ENCODE data around the gene CD163L1.
"Not testable (repeated sequence)": the region's sequence is repeated elsewhere in the genome, so short reads cannot be mapped to it uniquely, and the experiment has no call there.

CD163L1 gene

DNA sequence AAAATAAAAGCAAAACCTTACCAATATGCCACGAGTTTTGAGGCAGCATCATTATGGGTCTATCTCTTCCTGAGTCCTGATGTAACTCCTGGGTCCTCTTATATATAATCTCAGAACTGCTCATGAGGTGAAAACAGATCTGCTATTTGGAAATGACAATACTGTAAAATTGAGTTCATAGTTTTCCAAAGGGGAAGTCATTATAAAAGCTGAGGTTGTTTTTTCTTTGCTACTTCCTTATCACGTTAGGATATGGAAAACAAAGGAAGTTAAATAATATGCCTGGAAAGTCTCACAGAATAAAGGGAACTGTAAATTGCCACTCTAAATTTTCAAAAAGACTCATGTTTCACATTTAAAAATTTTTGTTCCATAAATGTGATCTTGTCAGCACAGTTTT is at the start of gene CD163L1:
Gene CD163L1 (minus strand): TSS at position 78 of the 400 bp plus-strand sequence. CDS start 26 bp downstream, at position 52.
- DNase-seq: no peak

DNA sequence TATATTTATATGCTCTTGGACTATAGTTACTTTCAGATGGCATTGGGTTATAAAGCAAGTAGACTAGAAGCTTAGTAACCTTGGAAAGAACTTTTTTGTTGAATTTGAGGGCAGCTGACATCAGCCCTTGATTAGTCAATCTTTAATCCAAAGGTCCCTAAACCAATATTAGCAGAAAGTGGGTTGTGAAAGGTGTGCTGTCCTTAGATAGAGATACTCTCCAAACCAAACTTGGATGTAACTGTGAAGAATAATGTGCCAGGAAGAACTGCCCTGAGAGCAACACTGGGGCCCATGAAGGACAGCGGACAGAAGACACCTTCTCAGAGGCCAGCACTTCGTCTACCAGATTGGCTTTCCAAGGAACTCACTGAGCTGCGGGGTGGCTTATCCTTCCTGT is 49.1 kb upstream of the CD163L1 start:
- no peak for DNase-seq

DNA sequence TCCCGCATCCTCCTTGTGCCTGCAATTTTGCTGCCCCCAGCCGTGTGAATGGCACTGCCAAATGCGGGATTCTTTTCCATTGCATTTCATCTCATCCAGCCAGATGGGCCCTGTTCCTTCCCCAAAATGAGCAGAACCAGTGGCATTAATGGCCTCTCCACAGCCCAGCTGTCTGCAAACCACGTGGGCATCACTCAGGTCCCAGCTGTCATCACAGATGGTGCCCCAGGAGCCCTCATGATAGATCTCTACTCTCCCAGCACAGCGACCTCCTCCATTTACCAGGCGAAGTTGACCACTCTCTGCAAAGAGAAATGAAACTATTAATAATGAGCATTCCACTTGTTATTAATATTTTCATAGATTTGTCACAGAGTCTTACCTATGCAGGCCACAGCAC is 42.6 kb upstream of the CD163L1 start:
- no peak for DNase-seq

DNA sequence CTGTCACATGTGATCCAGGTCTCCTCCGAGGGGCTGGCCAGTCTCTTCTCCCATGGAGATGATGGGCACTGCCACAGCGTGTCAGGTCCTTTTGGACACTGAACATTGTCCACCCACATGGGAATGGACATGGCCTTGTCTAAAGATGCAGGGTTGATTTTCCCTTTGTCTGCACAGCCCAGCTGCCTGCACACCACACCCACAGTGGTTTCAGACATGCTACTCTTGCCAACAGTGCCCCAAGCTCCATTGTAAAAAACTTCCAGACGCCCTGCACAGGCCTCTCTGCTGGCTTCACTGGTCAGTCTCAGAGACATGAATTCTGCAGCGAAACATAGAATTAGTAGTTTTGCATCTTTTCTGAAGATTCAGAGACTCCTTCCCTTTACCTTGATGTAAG is 41.1 kb upstream of the CD163L1 start:
- DNase-seq: no peak

DNA sequence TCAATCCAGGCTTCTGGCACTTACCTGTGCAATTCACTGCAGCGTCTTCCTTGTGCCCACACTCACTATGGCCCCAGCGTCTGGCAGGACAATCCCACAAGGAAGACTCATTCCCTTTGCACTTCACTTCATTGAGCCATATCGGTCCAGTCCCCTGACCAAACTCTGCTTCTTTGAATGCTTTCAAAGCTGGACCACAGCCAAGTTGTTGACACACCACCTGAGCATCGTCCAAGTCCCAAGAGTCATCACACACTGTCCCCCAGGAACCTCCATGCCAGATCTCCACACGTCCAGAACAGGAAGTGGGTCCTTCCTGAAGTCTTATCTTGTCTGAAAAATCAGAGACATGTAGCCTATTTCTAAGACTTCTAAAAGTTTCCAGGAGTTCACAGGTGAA is 39.4 kb upstream of the CD163L1 start:
- DNase-seq: no peak

DNA sequence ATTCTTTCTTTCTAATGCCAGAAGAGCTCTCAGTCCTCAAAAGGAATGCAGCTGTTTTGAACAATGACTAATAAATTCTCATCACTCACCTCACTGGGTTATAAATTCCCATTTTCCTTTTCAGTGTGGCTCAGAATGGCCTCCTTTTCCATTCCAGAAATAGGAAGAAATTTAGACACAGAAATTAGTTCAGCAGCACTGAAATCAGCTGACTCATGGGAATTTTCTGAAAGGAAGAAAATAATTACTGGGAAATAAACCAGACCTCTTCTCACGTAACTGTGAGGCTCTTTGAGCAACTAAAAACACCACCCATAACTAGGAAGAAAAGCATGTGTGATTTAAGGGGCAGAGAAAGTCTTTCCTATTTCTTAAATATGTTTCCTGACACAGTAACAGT is 35.8 kb upstream of the CD163L1 start:
- DNase-seq: no peak

DNA sequence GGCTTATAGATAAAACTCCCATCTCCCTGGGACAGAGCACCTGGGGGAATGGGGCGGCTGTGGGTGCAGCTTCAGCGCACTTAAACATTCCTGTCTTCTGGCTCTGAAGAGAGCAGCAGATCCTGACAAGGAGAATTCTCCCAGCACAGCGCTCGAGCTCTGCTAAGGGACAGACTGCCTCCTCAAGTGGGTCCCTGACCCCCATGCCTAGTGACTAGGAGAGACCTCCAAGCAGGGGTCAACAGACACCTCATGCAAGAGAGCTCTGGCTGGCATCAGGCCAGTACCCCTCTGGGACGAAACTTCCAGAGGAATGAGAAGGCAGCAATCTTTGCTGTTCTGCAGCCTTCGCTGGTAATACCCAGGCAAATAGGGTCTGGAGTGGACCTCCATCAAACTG is 28.1 kb upstream of the CD163L1 start:
- no peak for DNase-seq

DNA sequence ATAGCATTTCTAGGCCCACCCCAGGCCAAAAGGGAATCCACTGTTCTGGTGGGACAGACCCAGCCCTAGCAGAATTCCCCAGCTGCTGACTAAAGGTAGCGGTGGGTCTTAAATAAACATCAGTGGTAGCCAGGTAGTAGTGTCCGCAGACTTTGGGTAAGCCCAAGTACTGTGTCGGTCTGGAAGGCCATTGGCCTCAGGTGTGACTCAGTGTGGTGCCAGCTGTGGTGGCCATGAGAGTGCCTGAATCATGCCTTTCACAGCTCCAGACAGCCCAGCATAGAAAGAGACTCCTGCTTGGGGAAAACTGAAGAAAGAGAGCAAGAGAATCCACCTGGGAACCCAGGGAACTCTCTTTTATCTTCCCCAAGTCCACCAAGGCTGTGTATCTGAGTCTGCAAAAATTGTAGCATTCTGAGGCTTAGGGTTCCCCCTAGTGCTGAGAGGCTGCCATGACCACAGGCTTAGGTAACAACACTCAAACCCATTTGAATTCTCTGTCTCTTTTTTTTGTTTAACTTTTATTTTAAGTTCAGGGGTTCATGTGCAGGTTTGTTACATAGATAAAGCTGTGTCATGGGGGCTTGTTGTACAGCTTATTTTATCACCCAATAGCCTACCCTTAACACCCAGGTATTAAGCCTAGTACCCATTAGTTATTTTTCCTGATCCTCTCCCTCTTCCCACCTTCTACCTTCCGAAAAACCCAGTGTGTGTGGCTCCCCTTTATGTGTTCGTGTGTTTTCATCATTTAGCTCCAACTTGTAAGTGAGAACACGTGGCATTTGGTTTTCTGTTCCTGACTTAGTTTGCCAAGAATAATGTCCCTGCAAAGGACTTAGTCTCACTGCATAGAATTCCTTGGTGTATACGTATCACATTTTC is 16.7 kb upstream of the CD163L1 start:
- peak; percentile 39 for DNase-seq

DNA sequence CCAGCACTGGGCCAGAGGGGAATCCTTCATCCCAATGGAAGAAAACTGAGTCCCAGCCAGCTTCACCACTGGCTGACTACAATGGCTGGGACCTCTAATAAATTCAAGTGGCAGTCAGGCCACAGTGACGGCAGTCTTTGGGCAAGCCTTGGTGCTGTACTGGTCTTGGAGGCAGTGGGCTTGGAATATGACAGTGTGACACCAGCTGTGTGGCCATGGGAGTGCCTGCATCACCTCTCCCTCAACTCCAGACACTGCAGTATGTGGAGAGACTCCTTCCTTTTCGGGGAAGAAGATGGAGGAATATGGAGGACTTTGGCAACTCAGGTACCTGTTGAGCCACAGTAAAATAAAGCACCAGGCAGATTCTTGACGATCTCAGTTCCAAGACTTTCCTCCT is 16.0 kb upstream of the CD163L1 start:
- no peak for DNase-seq

DNA sequence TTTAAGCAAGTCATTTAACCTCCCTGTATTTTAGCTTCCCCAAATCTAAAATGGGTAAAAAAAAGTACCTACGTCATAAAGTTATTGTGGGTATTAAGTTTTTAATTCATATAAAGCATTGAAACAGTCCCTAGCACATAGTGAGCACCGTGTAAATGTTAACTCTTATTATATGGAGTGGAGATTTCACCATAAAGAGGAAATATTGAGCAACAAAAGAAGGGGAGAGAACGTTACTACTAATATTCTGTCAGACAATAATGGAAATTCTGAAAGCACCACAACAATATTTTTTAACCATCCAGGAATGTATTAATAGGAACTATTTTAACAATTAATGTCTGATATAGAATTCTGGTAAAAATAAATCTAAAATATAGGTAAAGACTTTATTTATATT is 7.8 kb upstream of the CD163L1 start:
- DNase-seq: no peak

DNA sequence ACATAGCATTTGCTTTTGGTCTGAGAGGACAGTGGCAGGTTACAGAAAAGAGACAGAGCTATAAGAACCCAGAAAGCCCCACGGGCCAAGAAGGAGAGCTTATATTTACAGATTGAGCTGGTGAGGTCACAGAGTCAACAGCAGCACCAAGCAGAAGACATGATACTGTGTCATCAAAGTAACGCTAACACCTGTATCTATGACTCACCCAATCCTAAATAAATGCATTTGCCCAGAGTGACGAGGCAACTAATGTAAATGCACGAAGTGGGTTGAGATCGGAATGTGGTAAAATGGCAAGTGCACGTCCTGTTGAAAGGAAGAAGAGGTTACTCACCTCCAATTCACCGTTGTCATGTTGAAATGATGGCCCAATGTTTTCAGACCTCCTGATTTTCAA is 6.7 kb upstream of the CD163L1 start:
- DNase-seq: no peak

DNA sequence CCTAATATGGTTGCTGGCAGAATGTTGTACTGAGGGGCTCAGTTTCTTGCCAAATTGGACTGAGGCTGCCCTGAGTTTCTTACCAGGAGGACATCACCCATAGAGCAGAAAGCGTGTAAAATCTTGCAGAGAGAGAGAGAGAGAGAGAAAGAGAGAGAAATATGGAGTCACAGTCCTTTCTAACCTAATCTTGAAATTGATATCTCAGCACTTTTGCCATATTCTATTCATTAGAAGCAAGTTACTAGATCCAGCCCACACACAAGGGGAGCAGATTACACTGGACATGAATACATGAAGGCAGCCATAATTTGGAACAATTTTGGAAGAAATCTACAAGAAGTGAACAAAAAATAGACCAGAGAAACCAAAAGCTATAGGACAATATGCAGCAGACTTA is 4.1 kb upstream of the CD163L1 start:
- DNase-seq: no peak

DNA sequence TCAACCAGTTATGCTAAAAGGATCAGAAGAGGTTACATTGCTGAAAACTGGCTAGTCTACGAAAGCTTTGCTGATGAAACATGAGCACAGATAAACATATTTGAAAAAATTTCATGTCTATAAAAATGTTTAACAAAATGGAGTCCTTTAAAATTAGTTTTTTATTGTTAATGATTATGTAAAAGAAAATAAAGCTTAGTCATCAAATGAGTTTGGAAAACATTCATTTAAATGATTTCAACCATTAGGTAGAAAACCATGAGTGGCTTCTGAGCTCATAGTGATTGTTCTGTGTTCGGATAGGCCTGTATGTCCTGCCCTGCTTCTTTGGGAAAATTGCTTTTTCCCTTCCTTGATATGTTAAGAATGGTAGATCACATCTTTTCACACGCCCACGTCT is 584 bp upstream of the CD163L1 start:
- DNase-seq: no peak

DNA sequence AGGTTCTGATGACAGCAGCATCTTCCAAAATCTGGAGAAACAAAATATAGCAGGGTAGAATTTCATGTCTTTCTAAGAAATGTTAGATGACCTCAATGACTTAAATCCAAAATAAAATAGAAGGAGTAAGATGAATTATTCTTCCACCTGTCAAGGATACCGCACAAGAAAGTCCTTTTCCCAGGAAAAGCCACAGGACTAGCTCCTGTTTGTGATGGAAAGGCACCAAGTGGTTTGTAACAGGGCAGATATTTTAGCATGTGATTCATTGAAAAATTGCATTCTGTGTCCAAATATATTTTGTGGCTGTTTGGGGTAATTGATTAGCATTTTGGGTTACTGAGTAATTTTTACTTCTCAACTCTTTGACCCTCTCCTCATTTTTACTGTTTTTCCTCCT is 2.7 kb downstream of the CD163L1 start:
- no peak for DNase-seq

DNA sequence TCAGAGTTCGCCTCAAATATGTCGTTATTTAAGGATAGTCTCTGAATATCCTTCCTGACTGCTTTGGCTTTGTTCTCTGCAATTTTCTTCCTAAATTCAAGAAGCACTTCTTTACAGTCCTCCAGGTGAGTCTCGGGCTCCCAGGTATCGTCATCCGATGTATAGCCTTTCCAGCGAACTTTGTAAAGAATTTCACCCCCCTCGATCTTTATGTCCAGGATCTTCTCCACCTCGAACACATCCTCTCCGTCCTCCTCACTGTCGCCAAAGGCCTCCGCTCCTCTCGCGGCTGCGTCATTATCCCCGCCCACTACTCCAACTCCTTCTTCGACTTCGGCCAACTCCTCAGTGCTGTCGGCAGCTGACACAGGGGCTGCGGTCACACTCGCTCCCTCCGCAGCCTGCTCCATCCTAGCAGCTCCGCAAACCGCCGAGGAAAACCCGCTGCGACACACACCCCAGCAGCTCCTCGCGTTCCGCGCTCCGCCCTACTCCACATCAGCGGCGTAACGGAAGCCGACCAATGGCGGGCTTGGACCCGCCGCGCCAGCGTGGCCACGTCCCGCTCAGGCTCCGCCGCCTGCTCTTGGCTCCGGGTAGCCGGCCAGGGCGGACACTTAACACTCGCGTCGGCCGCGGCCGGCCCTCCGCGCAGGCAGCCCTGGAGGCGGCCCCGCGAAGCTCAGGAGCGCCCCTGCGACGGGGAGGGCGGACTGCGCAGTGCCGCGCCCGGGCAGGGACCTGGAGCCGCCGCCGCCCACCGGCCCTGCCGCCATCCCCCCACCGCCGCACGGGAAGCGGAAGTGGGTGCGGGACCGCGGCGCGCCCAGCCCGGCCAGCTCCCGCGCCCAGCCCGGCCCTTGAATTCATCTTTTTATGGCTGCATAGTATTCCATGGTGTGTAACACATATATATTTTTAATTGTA is 4.1 kb downstream of the CD163L1 start:
- no peak for DNase-seq

DNA sequence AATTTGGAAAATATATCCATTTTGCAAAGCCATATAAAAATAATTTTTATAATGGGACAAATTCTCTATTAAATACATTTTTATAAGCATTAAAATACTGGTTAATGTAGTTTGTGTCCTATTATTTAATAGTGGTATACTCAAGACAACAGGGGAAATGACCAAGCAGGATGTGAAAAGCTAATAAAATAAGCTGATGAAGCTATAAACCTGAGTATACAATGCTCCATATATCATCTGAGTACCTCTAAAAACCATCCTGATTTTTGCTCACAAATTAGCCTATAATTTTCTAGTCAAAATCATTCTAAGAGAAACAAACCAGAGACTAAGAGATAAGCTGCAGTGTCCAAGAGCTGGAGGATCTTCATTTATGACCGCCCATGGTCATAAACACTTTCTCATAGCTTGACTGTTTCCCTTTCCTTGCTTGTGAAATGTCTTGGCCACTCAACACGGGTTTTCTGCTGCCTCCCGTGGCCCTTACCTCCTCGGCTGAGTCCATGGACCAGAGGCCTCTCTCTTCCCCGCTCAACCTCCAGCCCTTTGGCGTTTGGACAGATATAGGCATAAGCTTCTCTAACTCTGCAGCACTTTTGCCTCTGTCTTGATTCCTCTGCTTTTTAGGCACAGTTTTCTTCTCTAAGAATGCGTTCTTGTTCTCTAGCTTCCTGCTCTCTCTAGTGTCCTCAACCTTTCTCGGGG is 5.5 kb downstream of the CD163L1 start:
- not testable (repeated sequence) for DNase-seq

DNA sequence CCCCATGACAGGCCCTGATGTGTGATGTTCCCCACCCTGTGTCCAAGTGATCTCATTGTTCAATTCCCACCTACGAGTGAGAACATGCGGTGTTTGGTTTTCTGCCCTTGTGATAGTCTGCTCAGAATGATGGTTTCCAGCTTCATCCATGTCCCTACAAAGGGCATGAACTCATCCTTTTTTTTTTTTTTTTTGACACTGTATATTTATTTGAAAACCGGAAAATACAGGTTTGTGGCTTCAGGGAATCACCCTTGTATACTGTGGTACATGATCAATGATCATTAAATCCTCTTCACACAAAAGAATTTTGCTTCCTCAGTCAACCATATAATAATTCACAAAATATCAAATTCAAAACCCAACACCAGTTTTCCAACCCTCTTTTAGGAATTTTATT is 6.5 kb downstream of the CD163L1 start:
- not testable (repeated sequence) for DNase-seq

DNA sequence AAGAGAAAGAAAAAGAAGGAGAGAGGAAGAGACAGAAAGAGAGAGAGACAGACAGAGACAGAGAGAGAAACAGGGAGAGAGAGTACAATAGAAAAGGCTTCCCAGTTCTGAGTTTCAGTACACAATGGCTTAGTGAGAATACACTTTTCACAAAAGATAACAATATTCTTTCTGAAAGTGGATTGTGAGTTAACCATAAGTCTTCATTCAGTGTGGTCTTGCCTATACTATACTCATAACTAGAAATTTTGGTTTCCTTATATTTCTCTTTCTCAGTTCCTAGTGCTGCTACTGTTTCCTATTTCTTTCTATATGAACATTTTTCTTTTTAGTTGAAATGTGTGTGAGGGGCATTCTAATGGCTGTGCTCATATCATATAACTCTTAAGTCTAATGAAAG is 9.3 kb downstream of the CD163L1 start:
- no peak for DNase-seq

DNA sequence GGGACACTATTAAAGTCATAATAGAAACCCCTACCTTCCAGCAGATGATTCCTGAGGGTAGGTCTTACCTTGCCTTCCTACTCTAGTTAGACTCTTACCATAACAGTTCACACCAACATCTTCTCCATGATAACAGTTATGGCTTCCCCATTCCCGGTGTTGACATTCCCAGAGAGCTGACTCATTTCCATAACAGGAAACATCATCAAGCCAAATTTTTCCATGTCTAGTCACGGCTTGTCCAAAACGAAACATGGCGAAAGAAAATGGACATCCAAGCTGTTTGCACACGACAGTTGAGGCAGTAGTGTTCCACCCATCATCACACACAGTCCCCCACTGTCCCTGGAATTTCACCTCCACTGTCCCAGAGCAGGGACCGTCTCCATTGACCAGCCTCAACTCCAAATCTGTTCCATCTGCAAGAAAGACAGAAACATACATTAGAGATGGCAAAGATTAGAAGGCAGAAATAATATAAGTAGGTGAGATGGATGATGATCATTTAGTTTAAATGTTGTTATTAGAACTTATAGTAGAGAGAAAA is 10.6 kb downstream of the CD163L1 start:
- DNase-seq: peak; percentile 91

DNA sequence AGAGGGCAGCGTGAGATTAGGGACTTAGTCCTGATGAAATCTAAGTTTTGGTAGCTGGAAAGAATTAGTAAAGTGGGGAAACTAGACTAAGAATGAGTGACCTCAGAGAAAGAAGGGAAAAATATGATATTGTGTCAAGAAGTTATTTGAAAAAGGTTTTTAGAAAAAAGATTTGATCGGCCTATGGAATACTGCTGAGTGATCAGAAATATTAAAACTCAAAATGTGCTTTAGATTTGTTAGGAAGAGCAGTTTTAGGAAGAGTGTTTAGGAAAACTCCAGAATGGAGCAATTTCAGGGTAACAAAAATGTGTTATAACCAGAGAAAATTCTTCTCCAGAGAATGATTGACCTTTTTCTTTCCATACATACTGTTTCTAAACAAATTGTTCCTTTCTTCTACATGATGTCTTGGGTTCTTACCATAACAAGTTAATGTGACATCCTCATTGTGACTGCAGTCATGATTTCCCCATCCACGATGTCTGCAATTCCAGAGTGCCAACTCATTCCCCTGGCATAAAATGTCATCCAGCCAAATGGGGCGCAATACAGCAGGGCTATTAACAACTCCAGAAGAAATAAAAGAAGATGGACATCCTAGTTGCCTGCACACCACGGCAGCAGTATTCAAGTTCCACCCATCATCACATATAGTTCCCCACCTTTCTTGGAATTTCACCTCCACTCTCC is 11.8 kb downstream of the CD163L1 start:
- DNase-seq: peak; percentile 57

DNA sequence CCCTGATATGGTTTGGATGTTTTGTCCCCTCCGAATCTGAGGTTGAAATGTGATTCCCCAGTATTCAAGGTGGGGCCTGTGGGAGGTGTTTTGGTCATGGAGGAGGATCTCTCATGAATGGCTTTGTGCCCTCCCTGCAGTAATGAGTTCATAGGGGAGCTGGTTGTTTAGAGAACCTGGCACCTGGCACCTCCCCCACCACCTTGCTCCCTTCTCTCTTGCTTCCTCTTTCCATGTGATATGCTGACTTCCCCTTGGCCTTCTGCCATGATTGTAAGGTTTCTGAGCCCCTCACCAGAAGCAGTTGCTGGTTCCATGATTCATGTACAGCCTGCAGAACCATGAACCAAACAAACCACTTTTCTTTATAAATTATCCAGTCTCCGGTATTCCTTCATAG is 32.6 kb downstream of the CD163L1 start:
- no peak for DNase-seq

DNA sequence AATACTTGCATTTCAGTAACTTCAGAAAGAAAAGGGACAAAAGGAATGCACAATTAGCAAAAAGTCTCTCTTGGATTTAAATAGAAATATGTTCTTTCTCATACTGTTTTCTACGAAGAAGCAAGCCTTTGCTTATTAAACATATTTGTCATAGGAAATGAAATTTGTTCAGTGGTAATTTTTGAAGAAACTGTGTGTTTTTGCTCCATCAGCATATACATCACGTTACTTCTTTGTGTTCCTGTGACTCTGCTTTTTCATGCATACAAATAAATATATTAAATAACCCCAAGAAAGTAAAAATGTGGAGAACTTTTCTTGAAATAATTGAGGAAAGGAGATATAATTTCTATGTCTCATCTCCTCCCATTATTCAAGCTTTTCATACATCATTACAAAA is 39.7 kb downstream of the CD163L1 start:
- no peak for DNase-seq

Data from HCEC 1CT (cell line).